Tibial artery (tissue), 4 donors: ENCODE results near the gene TIPARP.
A peak's percentile ranks its signal among the peaks of the same experiment; 100 is the strongest.

Experiments
- DNase-seq, 2 donors: peaks; one replicate each; pipeline ENCODE4 v3.0.0-alpha.2; 2019
- H3K27ac ChIP-seq, 2 donors: fragments of 200-600 bp; sonication (generic) in 1 of 2; 1 replicate in 1 of 2; 2 replicates in 1 of 2; pipeline ENCODE4 v1.5.1; 2018 to 2019; ENCODE audit warnings: mild to moderate bottlenecking in 1 of 2
- H3K27me3 ChIP-seq, 2 donors: fragments of 200-600 bp; sonication (generic) in 1 of 2; one replicate each; pipeline versions ENCODE4 v1.5.1 to v1.6.0; 2016 to 2019
- H3K36me3 ChIP-seq, 3 donors: fragments of 200-600 bp; sonication (generic) in 2 of 3; one replicate each; pipeline ENCODE4 v1.5.1; 2016 to 2019; ENCODE audit warnings: mild to moderate bottlenecking in 2 of 3
- H3K4me1 ChIP-seq, 4 donors: fragments of 200-600 bp; sonication (generic) in 2 of 4; 1 replicate in 3 of 4; 2 replicates in 1 of 4; pipeline ENCODE4 v1.5.1; 2016 to 2019
- H3K4me3 ChIP-seq, 2 donors: fragments of 200-600 bp; sonication (generic) in 1 of 2; 1 replicate in 1 of 2; 2 replicates in 1 of 2; pipeline ENCODE4 v1.5.1; 2018 to 2019; ENCODE audit warnings: mild to moderate bottlenecking in 2 of 2
- H3K9me3 ChIP-seq, 3 donors: fragments of 200-600 bp; sonication (generic) in 1 of 3; one replicate each; pipeline ENCODE4 v1.5.1; 2016 to 2019
- intact Hi-C: fragments of 100-400 bp; cut with DNase I; formaldehyde crosslinking; loops from one replicate; pipeline ENCODE4 v1.15.0; 2023; ENCODE audit warnings: low total_unique reads
- TF ChIP-seq, protein P1 (sequence below), 2 experiments: fragments of 200-600 bp in 1 of 2; fragments of 450-650 bp in 1 of 2; IDR thresholded peaks; one replicate each; pipeline ENCODE4 v1.5.1; 2017 to 2019; ENCODE audit warnings: antibody characterized with exemption in 2 of 2, mild to moderate bottlenecking in 1 of 2, moderate library complexity in 1 of 2

Gene TIPARP

DNA sequence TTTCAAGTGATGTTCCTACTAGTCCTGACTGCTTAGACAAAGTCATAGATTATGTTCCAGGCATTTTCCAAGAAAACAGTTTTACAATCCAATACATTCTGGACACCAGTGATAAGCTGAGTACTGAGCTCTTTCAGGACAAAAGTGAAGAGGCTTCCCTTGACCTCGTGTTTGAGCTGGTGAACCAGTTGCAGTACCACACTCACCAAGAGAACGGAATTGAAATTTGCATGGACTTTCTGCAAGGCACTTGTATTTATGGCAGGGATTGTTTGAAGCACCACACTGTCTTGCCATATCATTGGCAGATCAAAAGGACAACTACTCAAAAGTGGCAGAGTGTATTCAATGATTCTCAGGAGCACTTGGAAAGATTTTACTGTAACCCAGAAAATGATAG lies 3.8 kb downstream of the TIPARP start:
- Histone ChIP-seq H3K27ac (no peak overlapping the region), H3K4me1 (peaks cover 0 to 71% (median 29%) of the 10 kb centered on the region in 4 donors), H3K4me3 (peak overlapping the region in 1 of 2 donors; percentile 95), H3K9me3 (no peaks in the 10 kb centered on the region), H3K27me3 (no peaks in the 10 kb centered on the region), H3K36me3 (peaks cover 8 to 22% (median 20%) of the 10 kb centered on the region in 3 donors)
- no peak for DNase-seq
- intact Hi-C loops: loop anchor here (5.0 to 10.0 kb wide), 3 partner anchors 123 to 523 kb away; partner anchors contain the start of genes LEKR1 and SSR3
- TF ChIP-seq, protein P1, sequence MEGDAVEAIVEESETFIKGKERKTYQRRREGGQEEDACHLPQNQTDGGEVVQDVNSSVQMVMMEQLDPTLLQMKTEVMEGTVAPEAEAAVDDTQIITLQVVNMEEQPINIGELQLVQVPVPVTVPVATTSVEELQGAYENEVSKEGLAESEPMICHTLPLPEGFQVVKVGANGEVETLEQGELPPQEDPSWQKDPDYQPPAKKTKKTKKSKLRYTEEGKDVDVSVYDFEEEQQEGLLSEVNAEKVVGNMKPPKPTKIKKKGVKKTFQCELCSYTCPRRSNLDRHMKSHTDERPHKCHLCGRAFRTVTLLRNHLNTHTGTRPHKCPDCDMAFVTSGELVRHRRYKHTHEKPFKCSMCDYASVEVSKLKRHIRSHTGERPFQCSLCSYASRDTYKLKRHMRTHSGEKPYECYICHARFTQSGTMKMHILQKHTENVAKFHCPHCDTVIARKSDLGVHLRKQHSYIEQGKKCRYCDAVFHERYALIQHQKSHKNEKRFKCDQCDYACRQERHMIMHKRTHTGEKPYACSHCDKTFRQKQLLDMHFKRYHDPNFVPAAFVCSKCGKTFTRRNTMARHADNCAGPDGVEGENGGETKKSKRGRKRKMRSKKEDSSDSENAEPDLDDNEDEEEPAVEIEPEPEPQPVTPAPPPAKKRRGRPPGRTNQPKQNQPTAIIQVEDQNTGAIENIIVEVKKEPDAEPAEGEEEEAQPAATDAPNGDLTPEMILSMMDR (IDR thresholded peaks at IDR 0.05): no peak

DNA sequence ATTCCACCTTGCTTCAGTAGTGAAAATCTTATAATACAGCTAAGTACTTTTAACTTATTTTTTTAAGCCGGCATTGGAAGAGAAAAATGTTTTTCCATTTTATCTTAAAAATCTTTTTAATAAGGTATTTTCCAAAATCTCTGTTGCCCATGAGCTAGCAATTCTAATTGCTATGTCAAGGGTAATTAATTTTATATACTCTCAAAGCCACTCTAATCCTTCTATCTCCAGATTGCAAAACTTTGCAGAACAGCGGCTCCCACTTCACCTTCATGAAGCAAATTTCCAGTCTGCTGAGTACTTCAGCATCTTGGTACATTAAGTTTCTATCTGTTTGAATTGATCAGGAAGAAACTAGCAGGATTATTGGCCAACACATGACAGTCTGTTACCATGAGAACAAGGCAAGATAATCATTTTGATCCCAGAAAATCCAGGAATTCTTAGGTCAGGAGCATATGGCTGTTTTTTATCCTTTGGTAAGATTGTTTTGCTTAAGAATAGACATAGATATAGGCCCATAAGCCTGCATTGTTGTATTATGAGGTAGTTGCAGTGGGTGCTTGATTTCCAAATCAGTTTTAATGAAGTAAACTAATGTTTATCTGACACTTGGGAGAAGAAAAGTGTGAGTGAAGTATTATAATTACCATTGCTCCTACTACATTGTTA lies 6.0 kb downstream of the TIPARP start:
- H3K36me3 ChIP-seq: peaks cover 8 to 22% (median 20%) of the 10 kb centered on the region in 3 donors
- H3K27me3 ChIP-seq: no peaks in the 10 kb centered on the region
- no peaks in the 10 kb centered on the region for H3K9me3 ChIP-seq
- H3K4me3 ChIP-seq: peak overlapping the region in 1 of 2 donors; percentile 25
- DNase-seq: no peak
- H3K4me1 ChIP-seq: peaks cover 0 to 93% (median 35%) of the 10 kb centered on the region in 4 donors
- intact Hi-C loops: no loop called here
- H3K27ac ChIP-seq: peak overlapping the region in 1 of 2 donors; percentile 3
- TF ChIP-seq, protein P1 (IDR thresholded peaks at IDR 0.05): no peak

DNA sequence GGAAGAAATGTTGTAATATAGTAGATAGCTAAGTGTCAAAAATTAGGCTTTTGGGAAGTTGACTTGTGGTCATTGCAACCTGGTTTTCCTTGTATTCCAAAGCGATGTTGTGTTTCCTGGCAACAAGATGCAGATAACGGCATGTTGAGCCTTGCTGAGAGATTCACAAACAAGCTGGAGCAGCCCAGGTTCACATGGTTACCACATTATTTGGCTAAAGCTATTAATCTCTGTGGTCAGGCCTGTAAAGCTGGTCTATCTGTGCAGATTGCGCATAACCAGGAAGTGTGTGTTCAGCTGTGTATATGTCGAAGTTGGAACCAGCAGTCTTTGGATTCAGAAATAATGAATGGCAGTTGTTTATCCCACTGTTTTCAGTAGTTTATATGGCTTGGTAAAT lies 6.6 kb downstream of the TIPARP start:
- Histone ChIP-seq H3K9me3 (no peaks in the 10 kb centered on the region), H3K4me3 (peak overlapping the region in 1 of 2 donors; percentile 25), H3K36me3 (peaks cover 8 to 22% (median 20%) of the 10 kb centered on the region in 3 donors), H3K27ac (peak overlapping the region in 1 of 2 donors; percentile 3), H3K27me3 (no peaks in the 10 kb centered on the region), H3K4me1 (peaks cover 0 to 98% (median 35%) of the 10 kb centered on the region in 4 donors)
- intact Hi-C loops: no loop called here
- TF ChIP-seq, protein P1 (IDR thresholded peaks at IDR 0.05): no peak
- DNase-seq: no peak

DNA sequence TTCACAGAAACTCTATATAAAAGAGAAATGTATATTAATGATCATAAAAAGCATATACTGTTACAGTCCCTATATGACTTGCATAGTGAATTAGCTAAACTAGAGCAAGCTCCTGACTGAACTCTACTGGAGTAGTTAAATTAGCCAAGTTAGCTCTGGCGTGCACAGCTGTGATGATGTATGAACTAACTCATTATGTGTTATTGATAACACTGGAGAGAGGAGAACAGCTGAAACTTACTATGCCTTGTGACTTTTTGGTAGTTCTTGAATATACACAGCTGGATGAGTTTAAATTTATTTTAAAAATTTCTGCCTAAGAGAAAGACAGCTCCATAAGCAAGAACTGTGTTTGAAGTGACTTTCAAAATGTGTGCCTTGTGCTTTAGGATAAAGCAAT lies 8.1 kb downstream of the TIPARP start:
- peaks cover 8 to 22% (median 20%) of the 10 kb centered on the region in 3 donors for H3K36me3 ChIP-seq
- H3K4me1 ChIP-seq: peaks cover 0 to 97% (median 36%) of the 10 kb centered on the region in 4 donors
- no peak overlapping the region for H3K27ac ChIP-seq
- intact Hi-C loops: no loop called here
- no peak for DNase-seq
- no peaks in the 10 kb centered on the region for H3K27me3 ChIP-seq
- H3K9me3 ChIP-seq: no peaks in the 10 kb centered on the region
- peak overlapping the region in 1 of 2 donors; percentile 25 for H3K4me3 ChIP-seq
- TF ChIP-seq, protein P1 (IDR thresholded peaks at IDR 0.05): no peak

DNA sequence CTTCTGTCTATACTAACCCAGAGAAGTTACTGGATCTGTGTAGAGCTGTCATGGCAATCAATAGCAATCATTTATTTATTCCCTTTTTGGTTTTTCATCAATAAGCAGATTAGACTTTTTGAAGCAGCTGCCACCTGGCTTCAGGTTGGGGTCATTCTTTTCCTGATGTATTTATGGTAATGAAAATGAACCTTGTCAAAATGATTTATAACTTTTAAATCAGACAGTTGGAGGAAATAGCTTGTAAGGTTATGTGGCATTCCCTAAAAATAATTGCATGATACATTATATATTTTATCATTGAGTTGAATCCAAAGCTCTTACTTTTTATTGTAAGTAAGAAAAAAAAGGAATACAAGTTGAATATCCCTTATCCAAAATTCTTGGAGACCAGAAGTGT lies 8.6 kb downstream of the TIPARP start:
- Histone ChIP-seq H3K36me3 (peaks cover 8 to 19% (median 18%) of the 10 kb centered on the region in 3 donors), H3K4me3 (peak overlapping the region in 1 of 2 donors; percentile 25), H3K27ac (no peak overlapping the region), H3K27me3 (no peaks in the 10 kb centered on the region), H3K9me3 (no peaks in the 10 kb centered on the region), H3K4me1 (peaks cover 0 to 97% (median 34%) of the 10 kb centered on the region in 4 donors)
- intact Hi-C loops: no loop called here
- TF ChIP-seq, protein P1 (IDR thresholded peaks at IDR 0.05): no peak
- DNase-seq: no peak
